ENCODE results near the gene SSBP1. TPM values are rescaled to one million over a fixed set of nuclear protein-coding genes. Genes with fewer than 3 reads are reported as not detected.
"Not testable (repeated sequence)": the region's sequence is repeated elsewhere in the genome, so short reads cannot be mapped to it uniquely, and the experiment has no call there.

SSBP1 gene
- total RNA-seq = 129 and 132 TPM in 2 replicates
- long read RNA-seq, transcript SSBP1-214 (7 exons, 636 nt) = minor isoform, 5 of 58 reads
- long read RNA-seq, transcript SSBP1-201 (7 exons, 687 nt) = major isoform, 23 of 58 reads
- long read RNA-seq, partial matches to known transcripts = 2 of 58 reads
- long read RNA-seq, other reads (novel, unspliced or antisense) = 22 of 58 reads

GRCh38 chr7:141737836-141738591 lies at the start of gene SSBP1:
TSS of gene SSBP1 (plus strand) at chr7:141738358. CDS start at chr7:141739167, 809 bp downstream.
- H3K9me3 Mint-ChIP-seq (ENCODE audit: low read depth) = no peaks in the 10 kb centered on the region
- peaks cover 16% of the 10 kb centered on the region for H3K4me1 Mint-ChIP-seq (ENCODE audit: low read depth)
- H3K4me3 Mint-ChIP-seq (ENCODE audit: low read depth) = peak within 1 kb of the TSS; percentile 98
- peaks cover 8% of the 10 kb centered on the region for H3K36me3 Mint-ChIP-seq (ENCODE audit: insufficient read depth)
- peak; percentile 76 for DNase-seq (ENCODE audit: low spot score, unreplicated experiment)
- peak within 1 kb of the TSS; percentile 99 for H3K27ac Mint-ChIP-seq
- H3K27me3 Mint-ChIP-seq = no peaks in the 10 kb centered on the region
- peak; percentile 79 for TF ChIP-seq CTCF (IDR thresholded peaks at IDR 0.05; ENCODE audit: unreplicated experiment)

GRCh38 chr7:141689072-141689825 lies 48.9 kb upstream of the SSBP1 start:
- not testable (repeated sequence) for H3K27me3 Mint-ChIP-seq; H3K4me3 Mint-ChIP-seq (ENCODE audit: low read depth); DNase-seq (ENCODE audit: low spot score, unreplicated experiment); H3K4me1 Mint-ChIP-seq (ENCODE audit: low read depth); H3K9me3 Mint-ChIP-seq (ENCODE audit: low read depth); H3K27ac Mint-ChIP-seq
- peaks cover 13% of the 10 kb centered on the region for H3K36me3 Mint-ChIP-seq (ENCODE audit: insufficient read depth)

- Mint-ChIP-seq H3K9me3 (ENCODE audit: low read depth) (no peaks in the 10 kb centered on the region), H3K27ac (no peak overlapping the region), H3K4me3 (ENCODE audit: low read depth) (no peak overlapping the region), H3K36me3 (ENCODE audit: insufficient read depth) (peaks cover 7% of the 10 kb centered on the region), H3K27me3 (no peaks in the 10 kb centered on the region), H3K4me1 (ENCODE audit: low read depth) (peaks cover 11% of the 10 kb centered on the region)
- DNase-seq (ENCODE audit: low spot score, unreplicated experiment) = no peak
- TF ChIP-seq CTCF (IDR thresholded peaks at IDR 0.05; ENCODE audit: unreplicated experiment) = no peak
Measured at GRCh38 chr7:141691540-141691939, 46.6 kb upstream of the SSBP1 start.

GRCh38 chr7:141691961-141692360 lies 46.2 kb upstream of the SSBP1 start:
- DNase-seq (ENCODE audit: low spot score, unreplicated experiment) = no peak
- no peak overlapping the region for H3K4me3 Mint-ChIP-seq (ENCODE audit: low read depth)
- H3K4me1 Mint-ChIP-seq (ENCODE audit: low read depth) = peaks cover 11% of the 10 kb centered on the region
- peaks cover 5% of the 10 kb centered on the region for H3K36me3 Mint-ChIP-seq (ENCODE audit: insufficient read depth)
- no peak overlapping the region for H3K27ac Mint-ChIP-seq
- no peaks in the 10 kb centered on the region for H3K9me3 Mint-ChIP-seq (ENCODE audit: low read depth)
- H3K27me3 Mint-ChIP-seq = no peaks in the 10 kb centered on the region
- no peak for TF ChIP-seq CTCF (IDR thresholded peaks at IDR 0.05; ENCODE audit: unreplicated experiment)

- H3K36me3 Mint-ChIP-seq (ENCODE audit: insufficient read depth) = peaks cover 3% of the 10 kb centered on the region
- TF ChIP-seq CTCF (IDR thresholded peaks at IDR 0.05; ENCODE audit: unreplicated experiment) = no peak
- H3K4me1 Mint-ChIP-seq (ENCODE audit: low read depth) = peaks cover 8% of the 10 kb centered on the region
- H3K27ac Mint-ChIP-seq = no peak overlapping the region
- DNase-seq (ENCODE audit: low spot score, unreplicated experiment) = no peak
- no peaks in the 10 kb centered on the region for H3K27me3 Mint-ChIP-seq
- H3K9me3 Mint-ChIP-seq (ENCODE audit: low read depth) = no peaks in the 10 kb centered on the region
- no peak overlapping the region for H3K4me3 Mint-ChIP-seq (ENCODE audit: low read depth)
Measured at GRCh38 chr7:141693082-141693481, 45.1 kb upstream of the SSBP1 start.
